Measurements from ENCODE around the gene RAB4B.

- TF ChIP-seq GATA2 (IDR thresholded peaks at IDR 0.05; ENCODE audit: low read depth, low read length) (no peak), GATA3 (IDR thresholded peaks at IDR 0.05; ENCODE audit: low read depth, low read length) (no peak)
These were observed 49.6 kb downstream of the RAB4B start for GRCh38 chr19:40827386-40828247.
